GM21576 (cell line): ENCODE measurements around the gene PDIA3.
A peak's percentile ranks its signal among the peaks of the same experiment; 100 is the strongest.
"Not testable (repeated sequence)": the region's sequence is repeated elsewhere in the genome, so short reads cannot be mapped to it uniquely, and the experiment has no call there.

Experiments used
- ATAC-seq: cut with Tn5 transposase; IDR thresholded peaks from one replicate; pipeline ENCODE4 v1.9.1; 2021; ENCODE audit warnings: mild to moderate bottlenecking, moderate library complexity; ENCODE audit not compliant: unreplicated experiment

Gene PDIA3

GRCh38 chr15:43776101-43776717 is 30.0 kb downstream of the PDIA3 start:
- ATAC-seq, result peak; percentile 65

DNA sequence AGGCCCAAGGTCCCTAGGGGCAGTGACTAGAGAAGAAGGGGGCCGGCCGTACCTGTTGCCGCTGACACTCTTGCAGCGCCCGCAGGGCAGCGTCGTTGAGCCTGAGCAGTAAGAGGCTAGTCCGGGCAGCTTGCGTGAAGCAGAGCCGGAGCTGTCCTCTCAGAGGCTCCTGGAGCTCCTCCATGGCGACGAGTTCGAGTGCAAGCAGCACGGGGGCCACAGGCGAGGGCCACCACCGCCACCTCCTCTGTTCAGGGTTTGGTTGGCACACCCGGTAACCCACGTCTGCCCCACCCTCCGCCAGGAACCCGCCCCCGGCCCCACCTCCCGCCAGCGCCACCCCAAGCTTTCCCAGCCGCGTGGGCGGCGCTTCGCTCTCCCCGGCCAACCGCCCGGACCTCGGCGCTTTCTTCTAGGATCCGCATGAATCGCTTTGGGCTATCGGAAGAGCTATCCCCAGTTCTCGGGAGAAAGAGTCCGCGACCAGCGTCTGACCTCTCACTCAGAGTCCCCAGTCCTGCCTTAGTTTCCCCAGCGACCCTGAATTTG is 30.6 kb downstream of the PDIA3 start, which contains the start of gene ELL3:
Gene ELL3 (minus strand): TSS at position 249 of the 549 bp plus-strand sequence. CDS start 65 bp downstream, at position 184.
- peak; percentile 32 for ATAC-seq

GRCh38 chr15:43777267-43777914 is 31.2 kb downstream of the PDIA3 start:
- peak; percentile 50 for ATAC-seq

GRCh38 chr15:43779016-43779415 is 32.8 kb downstream of the PDIA3 start:
- ATAC-seq, result no peak

- ATAC-seq, result no peak
Observed at GRCh38 chr15:43789409-43789808, 43.2 kb downstream of the PDIA3 start.

GRCh38 chr15:43791993-43792760 is 45.9 kb downstream of the PDIA3 start, which contains the start of gene SERF2:
SERF2 (plus strand) TSS chr15:43792320; CDS start chr15:43792377, 57 bp downstream.
- ATAC-seq, result peak; percentile 82

GRCh38 chr15:43792761-43793476 is 46.7 kb downstream of the PDIA3 start:
- ATAC-seq, result no peak

DNA sequence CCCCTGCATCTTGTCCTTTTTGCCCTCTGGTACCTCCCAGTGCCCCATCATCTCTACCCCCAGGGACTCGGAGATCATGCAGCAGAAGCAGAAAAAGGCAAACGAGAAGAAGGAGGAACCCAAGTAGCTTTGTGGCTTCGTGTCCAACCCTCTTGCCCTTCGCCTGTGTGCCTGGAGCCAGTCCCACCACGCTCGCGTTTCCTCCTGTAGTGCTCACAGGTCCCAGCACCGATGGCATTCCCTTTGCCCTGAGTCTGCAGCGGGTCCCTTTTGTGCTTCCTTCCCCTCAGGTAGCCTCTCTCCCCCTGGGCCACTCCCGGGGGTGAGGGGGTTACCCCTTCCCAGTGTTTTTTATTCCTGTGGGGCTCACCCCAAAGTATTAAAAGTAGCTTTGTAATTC is 47.4 kb downstream of the PDIA3 start:
- ATAC-seq, result no peak

DNA sequence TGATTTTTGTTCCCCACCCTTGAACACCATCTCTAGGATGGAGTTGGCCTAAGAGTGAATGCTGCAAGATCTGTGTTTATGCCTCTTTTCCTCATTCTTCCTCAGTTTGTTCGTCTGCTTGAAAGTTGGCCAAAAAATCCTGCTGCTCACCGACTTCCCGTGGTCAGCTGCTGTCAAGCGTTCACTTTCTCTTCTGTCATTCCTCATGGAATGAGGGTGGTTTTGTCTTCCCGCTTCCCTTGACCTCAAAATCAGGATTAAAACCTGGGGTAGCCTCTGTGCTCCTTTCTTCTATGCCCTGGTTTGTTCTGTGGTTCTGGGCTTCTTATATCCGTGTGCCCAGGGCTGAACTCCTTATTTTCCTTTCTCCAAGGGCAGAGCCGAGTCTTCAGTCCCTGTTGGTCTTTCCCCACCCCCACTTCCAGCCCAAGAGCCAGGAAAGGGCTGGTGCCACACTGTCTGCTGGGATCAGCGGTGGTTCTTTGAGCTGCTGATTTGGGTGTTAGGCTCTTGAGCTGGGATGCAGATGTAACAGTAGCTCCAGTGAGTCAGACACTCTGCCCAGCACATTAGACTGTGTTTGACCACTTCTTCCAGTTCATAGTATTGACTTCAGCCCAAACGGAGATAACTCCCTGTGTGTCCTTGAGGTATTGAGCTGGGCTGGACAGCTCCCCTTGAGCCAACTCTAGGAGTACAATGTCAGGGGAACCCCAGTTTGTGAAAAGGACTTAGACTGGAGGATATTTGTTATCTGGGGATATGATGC is 48.2 kb downstream of the PDIA3 start:
- ATAC-seq, result no peak

- ATAC-seq, result no peak
Observed at GRCh38 chr15:43795197-43795596, 49.0 kb downstream of the PDIA3 start.

DNA sequence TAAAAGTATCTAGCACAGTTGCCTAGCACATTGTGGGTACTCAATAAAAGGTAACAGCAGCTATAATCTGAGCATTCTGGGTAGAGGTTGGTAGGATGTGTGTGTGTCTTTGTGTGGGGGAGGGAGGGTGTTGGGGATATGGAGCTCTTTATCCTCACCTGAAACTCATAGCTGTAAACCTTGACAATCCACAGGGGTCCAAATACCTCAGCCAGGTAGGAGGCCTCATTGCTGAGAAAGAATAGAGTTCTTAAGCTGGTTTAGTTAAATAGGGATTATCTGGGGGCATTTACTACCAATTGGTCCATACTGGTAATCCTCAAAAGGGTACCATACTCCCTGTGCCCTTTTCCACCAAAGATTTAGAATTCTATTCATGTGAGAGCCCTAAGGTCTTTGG is 49.8 kb downstream of the PDIA3 start:
- ATAC-seq, result no peak

GRCh38 chr15:43796566-43796965 is 50.3 kb downstream of the PDIA3 start:
- no peak for ATAC-seq

DNA sequence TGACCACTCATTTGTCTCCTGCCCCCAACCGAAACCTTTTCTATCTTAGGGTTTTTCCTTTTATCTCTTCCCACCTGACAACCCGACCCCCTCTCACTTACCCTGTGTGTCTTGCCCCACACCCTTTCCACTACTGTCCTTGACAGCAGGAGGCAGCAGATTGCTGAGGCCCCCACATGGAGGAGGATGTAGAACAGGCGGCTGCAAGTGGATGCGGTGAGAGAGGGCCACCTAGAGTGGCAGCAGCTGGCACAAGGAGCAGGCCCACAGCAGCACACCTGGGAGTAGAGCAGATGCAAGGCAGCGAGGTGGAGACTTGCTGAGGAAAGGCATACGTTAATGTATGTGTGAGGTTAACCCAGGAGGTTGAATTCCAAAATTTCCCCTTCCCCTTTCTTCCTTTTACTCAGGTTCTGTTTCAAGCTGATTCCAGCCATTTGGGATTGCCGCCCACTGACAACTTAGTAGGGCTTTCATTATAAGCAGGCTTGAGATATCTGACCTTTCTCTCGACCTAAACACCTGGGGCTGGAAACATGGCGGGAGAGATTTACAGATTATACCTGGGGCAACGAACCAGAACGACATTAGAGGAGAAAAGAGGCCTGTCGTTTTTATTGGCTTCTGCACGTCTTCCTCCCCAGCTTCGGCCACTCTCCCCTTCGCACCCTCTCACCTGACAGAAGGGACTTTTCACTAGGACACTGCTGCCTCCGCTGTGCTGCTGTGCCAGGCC is 53.1 kb downstream of the PDIA3 start:
- ATAC-seq, result no peak

- ATAC-seq, result no peak
Observed at GRCh38 chr15:43799945-43800285, 53.7 kb downstream of the PDIA3 start, which contains the start of gene SERINC4. SERINC4 (minus strand) TSS chr15:43800220; CDS start chr15:43799986, 234 bp downstream.

GRCh38 chr15:43800286-43801141 is 54.3 kb downstream of the PDIA3 start, which contains the start of gene HYPK:
HYPK (plus strand) TSS chr15:43800599; CDS start chr15:43800623, 24 bp downstream.
- peak; percentile 79 for ATAC-seq

DNA sequence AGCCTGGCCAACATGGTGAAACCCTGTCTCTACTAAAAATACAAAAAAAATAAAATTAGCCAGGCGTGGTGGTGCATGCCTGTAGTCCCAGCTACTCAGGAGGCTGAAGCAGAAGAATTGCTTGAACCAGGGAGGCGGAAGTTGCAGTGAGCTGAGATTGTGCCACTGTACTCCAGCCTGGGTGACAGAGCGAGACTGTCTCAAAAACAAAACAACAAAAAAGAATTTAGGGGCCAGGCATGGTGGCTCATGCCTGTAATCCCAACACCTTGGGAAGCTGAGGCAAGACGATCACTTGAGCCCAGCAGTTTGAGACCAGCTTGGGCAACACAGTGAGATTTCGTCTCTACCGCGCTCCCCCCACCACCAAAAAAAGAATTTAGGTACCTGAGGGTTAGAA is 56.4 kb downstream of the PDIA3 start:
- ATAC-seq, result not testable (repeated sequence)

GRCh38 chr15:43808435-43808950 is 62.3 kb downstream of the PDIA3 start:
- ATAC-seq, result no peak
